GM23248 (cell line): ENCODE measurements around the gene AGPAT3. TPM values are rescaled to one million over a fixed set of nuclear protein-coding genes. Genes with fewer than 3 reads are reported as not detected.

Experiments
- DNase-seq: peaks from one replicate; pipeline ENCODE4 v3.0.0-alpha.2; 2015
- H2AFZ ChIP-seq: fragments of 200-600 bp; sonication (generic); 2 replicates; pipeline ENCODE4 v1.6.1; 2016; ENCODE audit warnings: antibody characterized with exemption
- H3F3A ChIP-seq: fragments of 200-600 bp; sonication (generic); 2 replicates; pipeline ENCODE4 v1.6.1; 2016; ENCODE audit warnings: mild to moderate bottlenecking, antibody characterized with exemption, mixed run types; ENCODE audit not compliant: insufficient read depth
- H3K27ac ChIP-seq: fragments of 200-600 bp; sonication (generic); 2 replicates; pipeline ENCODE4 v1.5.1; 2016; ENCODE audit warnings: mild to moderate bottlenecking
- H3K27me3 ChIP-seq: fragments of 200-600 bp; sonication (generic); replicated peaks from 2 replicates; pipeline ENCODE4 v1.6.1; 2016; ENCODE audit warnings: mild to moderate bottlenecking; ENCODE audit not compliant: insufficient read depth
- H3K36me3 ChIP-seq: fragments of 200-600 bp; sonication (generic); 2 replicates; pipeline ENCODE4 v1.6.1; 2016; ENCODE audit warnings: low read depth, mild to moderate bottlenecking
- H3K4me1 ChIP-seq: fragments of 200-600 bp; sonication (generic); 2 replicates; pipeline ENCODE4 v1.6.1; 2016; ENCODE audit warnings: mild to moderate bottlenecking; ENCODE audit not compliant: insufficient read depth
- H3K4me2 ChIP-seq: fragments of 200-600 bp; sonication (generic); one replicate; pipeline ENCODE4 v1.6.1; 2016; ENCODE audit warnings: mild to moderate bottlenecking; ENCODE audit not compliant: unreplicated experiment
- H3K4me3 ChIP-seq: fragments of 200-600 bp; sonication (generic); 2 replicates; pipeline ENCODE4 v1.5.1; 2016; ENCODE audit warnings: mild to moderate bottlenecking
- H3K79me2 ChIP-seq: fragments of 200-600 bp; sonication (generic); 2 replicates; pipeline ENCODE4 v1.6.1; 2016; ENCODE audit warnings: mild to moderate bottlenecking; ENCODE audit not compliant: insufficient read depth
- H3K9ac ChIP-seq: fragments of 200-600 bp; sonication (generic); 2 replicates; pipeline ENCODE4 v1.6.1; 2016; ENCODE audit warnings: mild to moderate bottlenecking
- H3K9me2 ChIP-seq: fragments of 200-600 bp; sonication (generic); 2 replicates; pipeline ENCODE4 v1.6.1; 2016; ENCODE audit warnings: mixed run types, mild to moderate bottlenecking, moderate library complexity; ENCODE audit not compliant: insufficient read depth
- H3K9me3 ChIP-seq: fragments of 200-600 bp; sonication (generic); one replicate; pipeline ENCODE4 v1.6.1; 2017; ENCODE audit warnings: low read depth
- H4K20me1 ChIP-seq: fragments of 200-600 bp; sonication (generic); 2 replicates; pipeline ENCODE4 v1.6.0; 2016; ENCODE audit not compliant: insufficient read depth
- EZH2 ChIP-seq: fragments of 200-600 bp; sonication (generic); IDR thresholded peaks from 2 replicates; pipeline ENCODE4 v1.6.1; 2018; ENCODE audit warnings: antibody characterized with exemption, mild to moderate bottlenecking; ENCODE audit not compliant: insufficient read depth, poor library complexity, severe bottlenecking
- EZH2phosphoT487 ChIP-seq: fragments of 200-600 bp; sonication (generic); IDR thresholded peaks from 2 replicates; pipeline ENCODE4 v1.6.1; 2018; ENCODE audit warnings: antibody characterized with exemption, moderate library complexity, mild to moderate bottlenecking, low read depth; ENCODE audit not compliant: insufficient read depth
- WGBS, 2 experiments: methylation state at CpG; one replicate each; pipeline ENCODE4 v1.1.6; 2015 to 2017; ENCODE audit warnings: low lambda C conversion rate in 2 of 2, low coverage in 1 of 2; ENCODE audit errors: missing lambda C conversion rate in 2 of 2; 5-methylcytosine and 5-hydroxymethylcytosine counted together
- in situ Hi-C: fragments of 300-500 bp; cut with MboI; formaldehyde crosslinking; loops from 2 replicates; pipeline ENCODE4 v1.15.0; 2020
- polyA plus RNA-seq: library from polyadenylated mRNA; unstranded; fragments of >200 nt; fragmentation: Nextera tagmentation; extraction: Ambion mirVana; gene quantifications from 2 replicates; pipeline ENCODE4 v1.2.1, GENCODE V29; 2016
- total RNA-seq: library from RNA; depleted of rRNA; stranded (reverse); fragments of >200 nt; shearing (Covaris generic); gene quantifications from 2 replicates; pipeline ENCODE4 v1.2.3, GENCODE V29; 2014

Gene AGPAT3
- total and polyA plus RNA-seq, 2 experiments from 2014 or later = 12.3 to 29.3 TPM

GRCh38 chr21:43864313-43864961 lies 586 bp upstream of the AGPAT3 start:
- in situ Hi-C loops = loop anchor here (10.0 kb wide), 1 partner anchor 60 kb away; no protein-coding TSS in a partner anchor
- H3K27me3 ChIP-seq = peaks cover 4% of the 10 kb centered on the region; the same call in 1 of the 2 replicates
- peak overlapping the region; percentile 62 for H3K4me3 ChIP-seq
- H2AFZ ChIP-seq = peak overlapping the region; percentile 57
- H3K9me2 ChIP-seq = no peaks in the 10 kb centered on the region
- no peaks in the 10 kb centered on the region for H3K36me3 ChIP-seq
- DNase-seq = peak; percentile 66
- peaks cover 39% of the 10 kb centered on the region for H3K79me2 ChIP-seq
- no peaks in the 10 kb centered on the region for H3K9me3 ChIP-seq
- peak overlapping the region; percentile 60 for H3K4me2 ChIP-seq
- 0 out of 2 replicates have a peak, but pooled peaks cover 6% of the 10 kb centered on the region for H3F3A ChIP-seq
- H4K20me1 ChIP-seq = 0 out of 2 replicates have a peak, but pooled peaks cover 4% of the 10 kb centered on the region
- peak overlapping the region; percentile 61 for H3K9ac ChIP-seq
- TF ChIP-seq EZH2phosphoT487 (no peak), EZH2 (no peak)
- WGBS, 2 experiments = 2 to 3% methylated on average over 31 to 42 of the region's 81 CpGs
- H3K4me1 ChIP-seq = peaks cover 4% of the 10 kb centered on the region; the same call in 1 of the 2 replicates
- H3K27ac ChIP-seq = no peak overlapping the region

GRCh38 chr21:43865540-43866259 lies 677 bp downstream of the AGPAT3 start:
- in situ Hi-C loops = loop anchor here (10.0 kb wide), 1 partner anchor 59 kb away; no protein-coding TSS in a partner anchor

GRCh38 chr21:43866260-43866629 lies 1.2 kb downstream of the AGPAT3 start:
- Histone ChIP-seq H3K27ac (peak overlapping the region; percentile 59), H3K4me3 (peak overlapping the region; percentile 88), H2AFZ (peak overlapping the region; percentile 83), H3K36me3 (no peaks in the 10 kb centered on the region), H3F3A (0 out of 2 replicates have a peak, but pooled peaks cover 6% of the 10 kb centered on the region), H3K9ac (peak overlapping the region; percentile 85), H3K4me1 (peaks cover 4% of the 10 kb centered on the region; the same call in 1 of the 2 replicates), H4K20me1 (0 out of 2 replicates have a peak, but pooled peaks cover 4% of the 10 kb centered on the region), H3K4me2 (peak overlapping the region; percentile 94), H3K27me3 (peaks cover 4% of the 10 kb centered on the region; the same call in 1 of the 2 replicates), H3K9me2 (no peaks in the 10 kb centered on the region), H3K79me2 (peaks cover 57% of the 10 kb centered on the region), H3K9me3 (no peaks in the 10 kb centered on the region)
- TF ChIP-seq EZH2 = no peak
- TF ChIP-seq EZH2phosphoT487 = no peak
- in situ Hi-C loops = loop anchor here (10.0 kb wide), 1 partner anchor 59 kb away; no protein-coding TSS in a partner anchor
- DNase-seq = peak; percentile 76
- 1 to 2% methylated on average over 14 to 16 of the region's 16 CpGs for WGBS, 2 experiments

More at GRCh38 chr21:43865540-43866259, 677 bp downstream of the AGPAT3 start:
- Histone ChIP-seq H3K27ac (peak overlapping the region; percentile 59), H2AFZ (peak overlapping the region; percentile 83), H3K4me2 (peak overlapping the region; percentile 94), H3K4me3 (peak overlapping the region; percentile 88), H3K9ac (peak overlapping the region; percentile 85), H4K20me1 (0 out of 2 replicates have a peak, but pooled peaks cover 4% of the 10 kb centered on the region), H3K9me3 (no peaks in the 10 kb centered on the region), H3K27me3 (peaks cover 4% of the 10 kb centered on the region; the same call in 1 of the 2 replicates), H3K36me3 (no peaks in the 10 kb centered on the region), H3K9me2 (no peaks in the 10 kb centered on the region), H3K4me1 (peaks cover 4% of the 10 kb centered on the region; the same call in 1 of the 2 replicates), H3K79me2 (peaks cover 52% of the 10 kb centered on the region), H3F3A (0 out of 2 replicates have a peak, but pooled peaks cover 6% of the 10 kb centered on the region)
- 0 to 1% methylated on average over 10 to 41 of the region's 59 CpGs for WGBS, 2 experiments
- DNase-seq = peak; percentile 66
- TF ChIP-seq EZH2phosphoT487 (no peak), EZH2 (no peak)

GRCh38 chr21:43866659-43867331 lies 1.8 kb downstream of the AGPAT3 start:
- H3K9ac ChIP-seq = peak overlapping the region; percentile 85
- H3K9me2 ChIP-seq = no peaks in the 10 kb centered on the region
- 0 out of 2 replicates have a peak, but pooled peaks cover 6% of the 10 kb centered on the region for H3F3A ChIP-seq
- in situ Hi-C loops = loop anchor here (10.0 kb wide), 1 partner anchor 58 kb away; no protein-coding TSS in a partner anchor
- H3K27me3 ChIP-seq = peaks cover 4% of the 10 kb centered on the region; the same call in 1 of the 2 replicates
- peaks cover 62% of the 10 kb centered on the region for H3K79me2 ChIP-seq
- H3K27ac ChIP-seq = peak overlapping the region; percentile 59; the same call in 1 of the 2 replicates
- TF ChIP-seq EZH2 (no peak), EZH2phosphoT487 (no peak)
- peak overlapping the region; percentile 94 for H3K4me2 ChIP-seq
- H3K4me3 ChIP-seq = peak overlapping the region; percentile 88
- peak overlapping the region; percentile 83 for H2AFZ ChIP-seq
- no peaks in the 10 kb centered on the region for H3K36me3 ChIP-seq
- WGBS, 2 experiments = 86 to 87% methylated on average over 24 of the region's 24 CpGs
- no peak for DNase-seq
- H4K20me1 ChIP-seq = 0 out of 2 replicates have a peak, but pooled peaks cover 4% of the 10 kb centered on the region
- peaks cover 4% of the 10 kb centered on the region; the same call in 1 of the 2 replicates for H3K4me1 ChIP-seq
- H3K9me3 ChIP-seq = no peaks in the 10 kb centered on the region
